Body of pancreas (tissue), 4 donors: ENCODE results near the gene SLC38A11. TPM values are rescaled to one million over a fixed set of nuclear protein-coding genes. Genes with fewer than 3 reads are reported as not detected.
"Not testable (repeated sequence)": the region's sequence is repeated elsewhere in the genome, so short reads cannot be mapped to it uniquely, and the experiment has no call there.

Experiments
- ATAC-seq: fragments of 150-250 bp; one replicate; pipeline ENCODE4 v1.9.1; 2016
- DNase-seq, 4 donors: peaks; one replicate each; pipeline ENCODE4 v3.0.0-alpha.2; 2019
- H3K27ac ChIP-seq, 4 donors: fragments of 200-600 bp; sonication (generic); 1 replicate in 3 of 4; 2 replicates in 1 of 4; pipeline versions ENCODE4 v1.5.1 to v1.6.1; 2016 to 2019; ENCODE audit warnings: mild to moderate bottlenecking in 1 of 4, mixed read lengths in 1 of 4, moderate library complexity in 1 of 4
- H3K27me3 ChIP-seq, 2 donors: fragments of 200-600 bp; sonication (generic); one replicate each; pipeline ENCODE4 v1.6.0; 2016; ENCODE audit warnings: mild to moderate bottlenecking in 1 of 2
- H3K36me3 ChIP-seq, 2 donors: fragments of 200-600 bp; sonication (generic); replicated peaks in 1 of 2; 2 replicates each; pipeline ENCODE4 v1.5.1; 2016; ENCODE audit warnings: low read depth in 2 of 2; ENCODE audit not compliant: insufficient read depth in 1 of 2
- H3K4me1 ChIP-seq: fragments of 200-600 bp; sonication (generic); one replicate; pipeline ENCODE4 v1.6.0; 2016
- H3K4me3 ChIP-seq, 2 donors: fragments of 200-600 bp; sonication (generic); 1 replicate in 1 of 2; 2 replicates in 1 of 2; pipeline ENCODE4 v1.5.1; 2016 to 2019
- H3K9me3 ChIP-seq, 3 donors: fragments of 200-600 bp; sonication (generic); 1 replicate in 2 of 3; 2 replicates in 1 of 3; pipeline ENCODE4 v1.5.1; 2016
- POLR2A ChIP-seq, 3 donors: fragments of 450-650 bp; IDR thresholded peaks; one replicate each; pipeline ENCODE4 v1.6.1; 2016; ENCODE audit warnings: antibody characterized with exemption in 3 of 3, mild to moderate bottlenecking in 2 of 3
- WGBS, 2 donors: methylation state at CpG; one replicate each; pipeline ENCODE4 v1.1.5; 2017; 5-methylcytosine and 5-hydroxymethylcytosine counted together
- intact Hi-C: fragments of 100-400 bp; cut with DNase I; formaldehyde crosslinking; loops from one replicate; pipeline ENCODE4 v1.15.1; 2023
- total RNA-seq, 2 donors: library from RNA; depleted of rRNA; stranded (reverse); fragments of >200 nt; gene quantifications; one replicate each; pipeline ENCODE4 v1.1.0, GENCODE V29; 2016
- TF ChIP-seq, protein P1 (sequence below), 7 experiments: fragments of 450-650 bp in 4 of 7; fragments of 200-600 bp in 3 of 7; sonication (generic) in 3 of 7; IDR thresholded peaks; one replicate each; pipeline ENCODE4 v1.5.1; 2016 to 2019; ENCODE audit warnings: antibody characterized with exemption in 7 of 7

SLC38A11 gene
- total RNA-seq, 2 donors from 2014 or later: 1.6 to 2.9 TPM

DNA sequence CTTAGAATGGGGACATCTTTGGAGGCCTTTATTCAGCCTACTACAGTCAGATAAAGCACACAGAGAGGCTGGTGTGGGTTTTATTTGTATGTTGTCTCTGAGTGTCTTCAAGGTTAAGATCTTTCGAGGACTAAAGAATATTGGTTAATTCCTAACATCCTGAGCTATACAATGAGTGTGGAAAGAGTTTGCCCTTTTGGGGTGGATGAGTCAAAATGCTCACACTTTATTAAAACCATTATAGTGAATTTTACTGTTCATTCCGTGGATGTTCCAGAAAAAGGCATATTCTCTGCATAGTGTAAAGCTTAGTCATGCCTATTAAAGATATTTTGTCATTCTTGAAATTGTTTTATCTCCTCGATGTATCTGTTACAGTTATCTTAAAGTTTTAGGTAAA lies 29.1 kb upstream of the SLC38A11 start:
- TF ChIP-seq, protein P1, sequence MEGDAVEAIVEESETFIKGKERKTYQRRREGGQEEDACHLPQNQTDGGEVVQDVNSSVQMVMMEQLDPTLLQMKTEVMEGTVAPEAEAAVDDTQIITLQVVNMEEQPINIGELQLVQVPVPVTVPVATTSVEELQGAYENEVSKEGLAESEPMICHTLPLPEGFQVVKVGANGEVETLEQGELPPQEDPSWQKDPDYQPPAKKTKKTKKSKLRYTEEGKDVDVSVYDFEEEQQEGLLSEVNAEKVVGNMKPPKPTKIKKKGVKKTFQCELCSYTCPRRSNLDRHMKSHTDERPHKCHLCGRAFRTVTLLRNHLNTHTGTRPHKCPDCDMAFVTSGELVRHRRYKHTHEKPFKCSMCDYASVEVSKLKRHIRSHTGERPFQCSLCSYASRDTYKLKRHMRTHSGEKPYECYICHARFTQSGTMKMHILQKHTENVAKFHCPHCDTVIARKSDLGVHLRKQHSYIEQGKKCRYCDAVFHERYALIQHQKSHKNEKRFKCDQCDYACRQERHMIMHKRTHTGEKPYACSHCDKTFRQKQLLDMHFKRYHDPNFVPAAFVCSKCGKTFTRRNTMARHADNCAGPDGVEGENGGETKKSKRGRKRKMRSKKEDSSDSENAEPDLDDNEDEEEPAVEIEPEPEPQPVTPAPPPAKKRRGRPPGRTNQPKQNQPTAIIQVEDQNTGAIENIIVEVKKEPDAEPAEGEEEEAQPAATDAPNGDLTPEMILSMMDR (IDR thresholded peaks at IDR 0.05): no peak
- no peak for TF ChIP-seq POLR2A (IDR thresholded peaks at IDR 0.05)

DNA sequence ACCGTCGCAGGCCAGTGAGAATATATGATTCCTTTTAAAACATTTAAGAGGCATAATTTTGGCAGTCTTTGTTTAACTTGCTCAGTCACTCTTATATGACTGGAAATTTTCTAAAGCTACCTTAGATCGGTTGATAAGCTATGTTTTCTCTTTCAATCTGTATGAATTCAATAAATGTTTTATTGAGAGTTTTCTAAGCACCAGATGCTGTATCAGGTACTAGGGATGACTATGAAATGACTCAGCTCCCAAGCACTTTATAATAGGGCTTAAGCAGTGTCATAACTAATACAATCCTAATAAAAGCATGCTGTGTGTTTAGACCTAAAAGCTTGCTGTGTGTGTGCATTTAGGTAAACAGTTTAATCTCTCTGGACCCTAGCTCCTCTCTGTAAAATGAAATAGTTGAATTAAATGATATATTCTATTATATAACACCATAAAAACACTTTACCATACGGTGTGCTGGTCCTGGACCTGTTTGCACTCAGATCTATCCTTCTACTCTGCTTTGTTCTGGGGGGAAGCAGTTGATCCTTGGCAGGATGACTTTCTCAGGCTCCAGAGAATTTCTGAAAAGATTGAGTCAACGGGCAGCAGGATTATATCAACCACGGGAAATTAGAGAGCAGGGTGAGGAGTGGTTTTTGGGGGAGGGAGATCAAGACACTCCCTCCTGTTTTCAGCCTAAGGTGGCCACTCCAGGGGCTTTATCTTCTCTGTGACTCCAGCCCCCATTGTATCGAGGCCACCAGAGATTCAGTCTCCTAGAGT lies 26.1 kb upstream of the SLC38A11 start:
- H3K36me3 ChIP-seq: no peaks in the 10 kb centered on the region
- no peaks in the 10 kb centered on the region for H3K9me3 ChIP-seq
- WGBS, 2 donors: 74% methylated on average over 7 of the region's 7 CpGs
- TF ChIP-seq POLR2A (IDR thresholded peaks at IDR 0.05): no peak
- TF ChIP-seq, protein P1 (IDR thresholded peaks at IDR 0.05): no peak
- no peak overlapping the region for H3K27ac ChIP-seq
- no peak for DNase-seq
- intact Hi-C loops: no loop called here
- no peaks in the 10 kb centered on the region for H3K4me1 ChIP-seq
- no peak overlapping the region for H3K4me3 ChIP-seq
- ATAC-seq: no peak
- no peaks in the 10 kb centered on the region for H3K27me3 ChIP-seq

More for the DNA sequence above, 29.1 kb upstream of the SLC38A11 start:
- Histone ChIP-seq H3K36me3 (no peaks in the 10 kb centered on the region), H3K4me1 (no peaks in the 10 kb centered on the region), H3K9me3 (no peaks in the 10 kb centered on the region), H3K4me3 (no peak overlapping the region), H3K27me3 (no peaks in the 10 kb centered on the region), H3K27ac (no peak overlapping the region)
- ATAC-seq (no peak), DNase-seq (no peak)
- intact Hi-C loops: no loop called here
- WGBS, 2 donors: 83 to 92% methylated on average over 3 of the region's 3 CpGs

DNA sequence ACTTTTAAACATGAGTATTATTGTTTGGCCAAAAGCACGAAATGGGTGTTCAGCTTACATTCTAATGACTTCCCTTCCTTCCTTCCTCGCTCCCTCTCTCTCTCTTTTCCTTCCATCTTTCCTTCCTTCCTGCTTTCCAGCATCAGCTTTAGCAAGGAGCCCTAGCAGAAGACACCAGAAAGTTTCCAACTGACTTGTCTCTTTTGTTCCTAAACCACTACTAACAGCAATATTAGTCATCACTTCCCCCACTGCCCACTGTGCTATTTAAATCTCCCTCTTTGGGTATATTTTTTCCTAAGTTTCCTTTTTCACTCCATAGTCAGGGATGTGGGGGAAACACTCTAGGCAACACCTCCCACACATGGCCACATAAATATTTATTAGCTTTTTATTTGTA lies 25.4 kb upstream of the SLC38A11 start:
- H3K4me1 ChIP-seq, H3K27me3 ChIP-seq, ATAC-seq, intact Hi-C loops, DNase-seq, H3K27ac ChIP-seq, H3K9me3 ChIP-seq, H3K36me3 ChIP-seq, H3K4me3 ChIP-seq: not testable (repeated sequence)
- WGBS, 2 donors: 76 to 85% methylated on average over 2 of the region's 2 CpGs

DNA sequence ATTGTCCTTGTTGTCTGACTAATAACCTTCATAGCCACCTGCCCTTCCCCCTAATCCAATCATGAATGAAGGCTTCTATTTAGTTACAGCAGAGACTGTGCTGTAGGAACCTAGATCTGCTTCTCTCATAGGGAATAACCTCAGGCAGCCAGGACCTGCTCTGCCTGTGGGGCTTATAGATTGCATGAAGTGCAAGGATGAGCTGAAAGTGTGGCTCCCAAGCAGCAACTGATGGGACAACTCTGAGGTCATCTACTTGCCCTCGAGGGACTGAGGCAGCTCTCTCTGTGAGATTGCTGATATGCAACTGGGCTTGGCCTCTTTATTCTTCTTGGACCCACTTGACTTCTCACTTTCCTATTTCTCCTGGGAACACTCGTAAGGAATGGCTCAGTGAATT lies 23.8 kb upstream of the SLC38A11 start:
- TF ChIP-seq, protein P1 (IDR thresholded peaks at IDR 0.05): no peak
- no peak for TF ChIP-seq POLR2A (IDR thresholded peaks at IDR 0.05)
- 75 to 83% methylated on average over 2 of the region's 2 CpGs for WGBS, 2 donors
- Histone ChIP-seq H3K9me3 (no peaks in the 10 kb centered on the region), H3K27me3 (no peaks in the 10 kb centered on the region), H3K4me1 (no peaks in the 10 kb centered on the region), H3K4me3 (no peak overlapping the region), H3K27ac (no peak overlapping the region), H3K36me3 (no peaks in the 10 kb centered on the region)
- DNase-seq (no peak), ATAC-seq (no peak)
- intact Hi-C loops: no loop called here

DNA sequence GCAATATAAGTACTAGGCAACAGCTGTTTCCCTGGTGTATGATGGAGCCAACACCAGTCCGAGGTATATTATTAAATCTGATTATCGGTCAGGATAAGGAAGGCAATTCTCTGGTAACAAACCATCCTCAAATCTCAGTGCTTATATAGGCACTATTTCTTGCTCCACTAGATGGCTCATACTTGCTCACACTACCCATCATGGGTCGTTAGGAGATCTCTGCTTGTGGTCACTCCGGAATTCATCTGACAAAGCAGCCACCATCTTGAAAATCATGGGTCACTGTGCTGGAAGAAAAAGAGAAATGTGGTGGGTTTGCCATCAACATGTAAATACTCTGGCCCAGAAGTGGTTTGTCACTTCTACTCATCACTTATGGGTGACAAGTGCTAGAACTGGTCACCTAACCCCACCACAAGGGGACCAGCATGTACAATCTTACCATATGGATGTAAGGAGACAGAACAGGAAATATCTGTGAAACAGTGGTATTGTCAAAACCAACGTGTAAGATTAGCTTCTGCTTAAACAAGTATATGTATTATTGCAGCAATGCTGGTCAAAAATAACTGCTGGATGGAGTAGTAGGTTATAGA lies 21.6 kb upstream of the SLC38A11 start:
- not testable (repeated sequence) for ATAC-seq

More for the DNA sequence above, 21.6 kb upstream of the SLC38A11 start:
- H3K4me1 ChIP-seq, H3K27me3 ChIP-seq, H3K36me3 ChIP-seq, DNase-seq, intact Hi-C loops, H3K9me3 ChIP-seq, H3K4me3 ChIP-seq, H3K27ac ChIP-seq: not testable (repeated sequence)
- 69 to 79% methylated on average over 5 of the region's 5 CpGs for WGBS, 2 donors
